Measurements from ENCODE around the gene STX8. TPM values are rescaled to one million over a fixed set of nuclear protein-coding genes. Genes with fewer than 3 reads are reported as not detected.

Gene STX8
- total RNA-seq, 1 experiment from 2014 or later, result 50.3 TPM

- H3K27me3 ChIP-seq (ENCODE audit: control insufficient read depth, insufficient read depth, low read length), result no peaks in the 10 kb centered on the region
- TF ChIP-seq SIN3A (IDR thresholded peaks at IDR 0.05; ENCODE audit: borderline replicate concordance, insufficient read depth, low read depth, low read length) (no peak), TCF7L2 (IDR thresholded peaks at IDR 0.05; ENCODE audit: low read depth, low read length) (no peak), REST (IDR thresholded peaks at IDR 0.05; ENCODE audit: insufficient read depth in 1 of 2, low read depth in 2 of 2, low read length in 1 of 2) (no peak), CTCF (IDR thresholded peaks at IDR 0.05) (no peak), POLR2AphosphoS5 (IDR thresholded peaks at IDR 0.05; ENCODE audit: low read depth, low read length) (no peak)
- ChIA-PET POLR2A (no interaction called here), CTCF (no interaction called here)
- in situ Hi-C loops (cut with HindIII; ENCODE audit: low pct_unique_long_range_greater_than_20kb, low sequenced_read_pairs) (no loop called here), intact Hi-C loops (cut with micrococcal nuclease; ENCODE audit: unreplicated experiment) (no loop called here)
- no peaks in the 10 kb centered on the region for H3K36me3 ChIP-seq (ENCODE audit: control insufficient read depth, insufficient read depth, low read length)
- no TSS peak for BruUV-seq (replicated peaks)
- ATAC-seq (no peak), DNase-seq (ENCODE audit: low read depth, low spot score) (no peak)
- no peaks in the 10 kb centered on the region for H3K9me3 ChIP-seq (ENCODE audit: control insufficient read depth, insufficient read depth, low read depth, low read length)
- no peak overlapping the region for H3K27ac ChIP-seq (ENCODE audit: low read length)
- no peaks in the 10 kb centered on the region for H3K4me1 ChIP-seq (ENCODE audit: control insufficient read depth, insufficient read depth, low read length)
- no peak overlapping the region for H3K4me3 ChIP-seq (ENCODE audit: low read depth in 2 of 2, low read length in 2 of 2)
These were observed 37.0 kb downstream of the STX8 start for GRCh38 chr17:9538626-9539025.

- CTCF ChIA-PET, result no interaction called here
These were observed 38.3 kb downstream of the STX8 start for GRCh38 chr17:9537177-9537776.

More at GRCh38 chr17:9537177-9537776, 38.3 kb downstream of the STX8 start:
- no peak overlapping the region for H3K4me3 ChIP-seq (ENCODE audit: low read depth in 2 of 2, low read length in 2 of 2)
- TF ChIP-seq CTCF (IDR thresholded peaks at IDR 0.05), result no peak
- TF ChIP-seq SIN3A (IDR thresholded peaks at IDR 0.05; ENCODE audit: borderline replicate concordance, insufficient read depth, low read depth, low read length), result no peak
- no peak for TF ChIP-seq POLR2AphosphoS5 (IDR thresholded peaks at IDR 0.05; ENCODE audit: low read depth, low read length)
- TF ChIP-seq TCF7L2 (IDR thresholded peaks at IDR 0.05; ENCODE audit: low read depth, low read length), result no peak
- TF ChIP-seq REST (IDR thresholded peaks at IDR 0.05; ENCODE audit: insufficient read depth in 1 of 2, low read depth in 2 of 2, low read length in 1 of 2), result no peak
- in situ Hi-C loops (cut with HindIII; ENCODE audit: low pct_unique_long_range_greater_than_20kb, low sequenced_read_pairs) (no loop called here), intact Hi-C loops (cut with micrococcal nuclease; ENCODE audit: unreplicated experiment) (no loop called here)
- BruUV-seq (replicated peaks), result no TSS peak
- no peaks in the 10 kb centered on the region for H3K9me3 ChIP-seq (ENCODE audit: control insufficient read depth, insufficient read depth, low read depth, low read length)
- POLR2A ChIA-PET, result no interaction called here
- H3K4me1 ChIP-seq (ENCODE audit: control insufficient read depth, insufficient read depth, low read length), result no peaks in the 10 kb centered on the region
- DNase-seq (ENCODE audit: low read depth, low spot score), result no peak
- H3K27me3 ChIP-seq (ENCODE audit: control insufficient read depth, insufficient read depth, low read length), result no peaks in the 10 kb centered on the region
- no peak for ATAC-seq
- H3K27ac ChIP-seq (ENCODE audit: low read length), result no peak overlapping the region
- H3K36me3 ChIP-seq (ENCODE audit: control insufficient read depth, insufficient read depth, low read length), result no peaks in the 10 kb centered on the region
